ENCODE results near the gene UPK1B.
"Not testable (repeated sequence)": the region's sequence is repeated elsewhere in the genome, so short reads cannot be mapped to it uniquely, and the experiment has no call there.

UPK1B gene

DNA sequence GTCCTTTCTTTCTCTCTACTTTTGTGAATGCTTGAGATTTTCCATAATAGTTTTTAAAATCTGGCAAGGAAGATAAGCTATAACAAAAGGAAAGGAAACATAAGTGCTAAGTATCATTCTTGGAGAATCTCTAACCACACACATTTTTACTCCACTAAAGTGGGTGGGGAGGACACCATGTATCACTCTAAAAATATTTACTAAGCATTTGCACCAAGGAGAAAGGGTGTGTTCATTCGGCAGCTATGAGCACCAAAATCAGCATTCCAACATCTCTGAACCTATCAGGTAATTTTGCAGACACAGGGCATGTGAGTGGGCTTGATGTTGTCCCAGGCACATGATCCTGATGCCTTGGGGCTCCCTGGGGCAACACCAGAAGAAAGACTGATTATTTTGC, 61.8 kb downstream of the UPK1B start:
- no CpG with 5 or more reads among the region's 1 CpG for WGBS (ENCODE audit: insufficient coverage, insufficient read length)
- Histone ChIP-seq H3K27me3 (ENCODE audit: control insufficient read depth, insufficient read depth, low read length) (no peaks in the 10 kb centered on the region), H3K4me1 (ENCODE audit: control insufficient read depth, insufficient read depth, low read length) (peaks cover 1% of the 10 kb centered on the region; the same call in 1 of the 2 replicates), H3K9me3 (ENCODE audit: control insufficient read depth, insufficient read depth, low read length) (no peaks in the 10 kb centered on the region), H3K27ac (ENCODE audit: low read length) (no peak overlapping the region), H3K4me3 (ENCODE audit: low read length) (no peak overlapping the region), H3K36me3 (ENCODE audit: control insufficient read depth, insufficient read depth, low read length) (peaks cover 12% of the 10 kb centered on the region)
- DNase-seq (ENCODE audit: low read depth, low spot score) = no peak

DNA sequence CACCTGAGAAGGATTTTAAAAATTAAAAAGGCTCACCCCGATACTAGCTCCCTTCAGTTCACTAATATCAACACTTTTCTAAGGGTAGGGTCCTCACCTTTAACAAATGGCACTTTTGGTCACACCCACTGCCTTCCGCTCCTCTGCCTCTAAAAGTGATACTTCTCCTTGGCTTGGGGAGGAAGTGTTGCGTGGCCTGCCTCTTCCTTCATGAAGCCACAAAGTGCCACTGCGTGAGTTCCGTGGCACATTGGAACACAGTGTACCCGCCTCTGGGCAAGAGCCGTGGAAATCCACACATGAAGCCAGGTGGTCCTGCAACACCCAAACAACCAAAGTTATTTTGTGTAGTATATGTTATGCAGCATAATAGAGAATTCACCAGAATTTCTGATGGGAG, 63.4 kb downstream of the UPK1B start:
- Histone ChIP-seq H3K4me3 (ENCODE audit: low read length) (no peak overlapping the region), H3K9me3 (ENCODE audit: control insufficient read depth, insufficient read depth, low read length) (no peaks in the 10 kb centered on the region), H3K27me3 (ENCODE audit: control insufficient read depth, insufficient read depth, low read length) (no peaks in the 10 kb centered on the region), H3K36me3 (ENCODE audit: control insufficient read depth, insufficient read depth, low read length) (peaks cover 7% of the 10 kb centered on the region), H3K27ac (ENCODE audit: low read length) (no peak overlapping the region), H3K4me1 (ENCODE audit: control insufficient read depth, insufficient read depth, low read length) (peaks cover 2% of the 10 kb centered on the region)
- WGBS (ENCODE audit: insufficient coverage, insufficient read length) = no CpG with 5 or more reads among the region's 7 CpGs
- no peak for DNase-seq (ENCODE audit: low read depth, low spot score)

DNA sequence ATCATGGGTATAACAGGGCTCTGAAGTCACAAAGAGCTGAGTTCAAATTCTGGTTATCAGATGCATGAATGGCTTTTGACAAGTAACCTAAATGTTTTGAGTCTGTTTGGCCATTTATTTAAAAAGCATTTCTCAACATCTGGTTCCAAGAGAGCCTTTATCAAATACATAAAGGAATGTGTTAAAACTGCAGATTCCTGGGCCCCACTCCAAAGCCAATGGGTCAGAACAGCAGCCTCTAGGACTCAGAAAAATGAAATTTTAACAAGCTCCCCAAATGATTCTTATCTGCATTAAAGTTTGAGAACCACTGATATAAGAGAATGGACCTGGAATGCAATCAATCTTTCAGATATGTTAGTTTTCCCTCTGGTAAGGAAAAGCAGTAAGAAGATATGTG, 63.9 kb downstream of the UPK1B start:
- peaks cover 7% of the 10 kb centered on the region for H3K36me3 ChIP-seq (ENCODE audit: control insufficient read depth, insufficient read depth, low read length)

DNA sequence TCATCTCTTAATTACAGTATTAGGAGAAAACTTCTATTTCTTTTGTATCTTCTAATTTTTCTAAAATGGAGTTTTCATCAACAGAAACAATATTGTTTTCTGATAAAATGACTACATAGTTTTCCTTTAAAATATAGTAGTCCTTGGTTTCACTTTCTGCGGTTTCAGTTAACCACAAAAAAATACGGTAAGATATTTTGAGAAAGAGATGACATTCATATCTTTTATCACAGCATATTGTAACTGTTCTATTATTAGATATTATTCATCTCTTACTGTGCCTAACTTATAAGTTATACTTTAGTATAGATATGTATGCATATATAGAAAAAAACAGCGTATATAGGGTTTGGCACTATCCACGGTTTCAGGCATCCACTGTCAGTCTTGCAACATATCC, 65.0 kb downstream of the UPK1B start:
- DNase-seq (ENCODE audit: low read depth, low spot score) = no peak
- Histone ChIP-seq H3K27me3 (ENCODE audit: control insufficient read depth, insufficient read depth, low read length) (no peaks in the 10 kb centered on the region), H3K4me3 (ENCODE audit: low read length) (no peak overlapping the region), H3K9me3 (ENCODE audit: control insufficient read depth, insufficient read depth, low read length) (no peaks in the 10 kb centered on the region), H3K36me3 (ENCODE audit: control insufficient read depth, insufficient read depth, low read length) (peaks cover 7% of the 10 kb centered on the region), H3K27ac (ENCODE audit: low read length) (no peak overlapping the region), H3K4me1 (ENCODE audit: control insufficient read depth, insufficient read depth, low read length) (peaks cover 2% of the 10 kb centered on the region)
- no CpG with 5 or more reads among the region's 4 CpGs for WGBS (ENCODE audit: insufficient coverage, insufficient read length)

More for the DNA sequence above, 63.9 kb downstream of the UPK1B start:
- DNase-seq (ENCODE audit: low read depth, low spot score) = no peak
- Histone ChIP-seq H3K27me3 (ENCODE audit: control insufficient read depth, insufficient read depth, low read length) (no peaks in the 10 kb centered on the region), H3K4me3 (ENCODE audit: low read length) (no peak overlapping the region), H3K27ac (ENCODE audit: low read length) (no peak overlapping the region), H3K4me1 (ENCODE audit: control insufficient read depth, insufficient read depth, low read length) (peaks cover 2% of the 10 kb centered on the region), H3K9me3 (ENCODE audit: control insufficient read depth, insufficient read depth, low read length) (no peaks in the 10 kb centered on the region)

DNA sequence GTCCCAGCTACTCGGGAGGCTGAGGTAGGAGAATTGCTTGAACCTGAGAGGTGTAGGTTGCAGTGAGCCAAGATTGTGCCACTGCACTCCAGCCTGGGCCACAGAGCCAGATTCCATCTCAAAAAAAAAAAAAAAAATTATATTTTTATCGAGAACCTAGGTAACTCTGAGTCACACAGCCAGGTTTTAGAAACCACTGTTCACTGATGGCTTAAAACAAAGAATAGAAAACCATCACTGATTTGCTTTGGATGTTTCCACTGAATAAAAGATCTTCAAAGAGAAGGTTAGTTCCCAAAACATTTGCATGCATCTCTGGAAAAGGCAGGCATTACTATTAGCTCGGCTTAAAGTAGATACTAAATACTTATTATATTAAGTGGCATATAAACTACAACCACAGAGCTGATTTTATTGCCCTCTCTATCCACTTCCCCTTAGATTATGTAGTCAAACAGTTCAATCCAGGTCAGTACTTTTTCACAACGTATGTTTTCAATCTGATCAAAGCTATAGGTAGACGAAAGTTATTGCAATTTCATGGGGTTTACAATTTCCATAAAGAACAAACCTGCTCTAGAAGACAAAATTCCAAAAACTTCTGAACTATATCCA, 65.9 kb downstream of the UPK1B start:
- Histone ChIP-seq H3K9me3 (ENCODE audit: control insufficient read depth, insufficient read depth, low read length) (no peaks in the 10 kb centered on the region), H3K36me3 (ENCODE audit: control insufficient read depth, insufficient read depth, low read length) (peaks cover 7% of the 10 kb centered on the region), H3K4me3 (ENCODE audit: low read length) (peak overlapping the region; percentile 74; the same call in 1 of the 2 replicates), H3K27ac (ENCODE audit: low read length) (no peak overlapping the region), H3K4me1 (ENCODE audit: control insufficient read depth, insufficient read depth, low read length) (peaks cover 2% of the 10 kb centered on the region), H3K27me3 (ENCODE audit: control insufficient read depth, insufficient read depth, low read length) (no peaks in the 10 kb centered on the region)
- DNase-seq (ENCODE audit: low read depth, low spot score) = no peak
- no CpG with 5 or more reads among the region's 5 CpGs for WGBS (ENCODE audit: insufficient coverage, insufficient read length)

DNA sequence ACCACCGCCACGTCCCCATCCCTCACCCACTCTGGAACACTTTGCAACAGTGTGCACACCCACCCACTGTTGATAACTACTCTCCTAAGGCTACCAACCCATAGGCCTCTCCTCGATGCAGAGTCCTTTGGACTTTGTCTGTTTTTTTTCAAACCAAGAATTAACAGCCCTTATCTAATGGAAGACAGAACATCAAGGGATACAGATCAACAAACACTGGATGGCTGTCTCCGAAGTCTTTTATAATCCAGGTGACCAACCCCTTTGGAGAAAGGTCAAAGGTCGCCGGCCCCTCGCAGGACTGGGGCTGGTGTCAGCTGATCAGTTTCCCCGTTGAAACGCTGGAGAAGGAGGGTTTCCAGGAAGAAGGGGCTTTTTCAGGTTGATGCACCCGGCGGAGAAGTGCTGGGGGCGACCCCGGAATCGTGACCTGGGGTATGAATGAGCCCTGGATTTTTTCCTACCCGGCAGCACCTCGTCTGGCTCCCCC, 66.7 kb downstream of the UPK1B start:
- DNase-seq (ENCODE audit: low read depth, low spot score) = no peak
- H3K27me3 ChIP-seq (ENCODE audit: control insufficient read depth, insufficient read depth, low read length) = no peaks in the 10 kb centered on the region
- H3K27ac ChIP-seq (ENCODE audit: low read length) = no peak overlapping the region
- no CpG with 5 or more reads among the region's 16 CpGs for WGBS (ENCODE audit: insufficient coverage, insufficient read length)
- no peaks in the 10 kb centered on the region for H3K9me3 ChIP-seq (ENCODE audit: control insufficient read depth, insufficient read depth, low read length)
- H3K36me3 ChIP-seq (ENCODE audit: control insufficient read depth, insufficient read depth, low read length) = peaks cover 7% of the 10 kb centered on the region
- peak overlapping the region; percentile 74 for H3K4me3 ChIP-seq (ENCODE audit: low read length)
- peaks cover 2% of the 10 kb centered on the region for H3K4me1 ChIP-seq (ENCODE audit: control insufficient read depth, insufficient read depth, low read length)

DNA sequence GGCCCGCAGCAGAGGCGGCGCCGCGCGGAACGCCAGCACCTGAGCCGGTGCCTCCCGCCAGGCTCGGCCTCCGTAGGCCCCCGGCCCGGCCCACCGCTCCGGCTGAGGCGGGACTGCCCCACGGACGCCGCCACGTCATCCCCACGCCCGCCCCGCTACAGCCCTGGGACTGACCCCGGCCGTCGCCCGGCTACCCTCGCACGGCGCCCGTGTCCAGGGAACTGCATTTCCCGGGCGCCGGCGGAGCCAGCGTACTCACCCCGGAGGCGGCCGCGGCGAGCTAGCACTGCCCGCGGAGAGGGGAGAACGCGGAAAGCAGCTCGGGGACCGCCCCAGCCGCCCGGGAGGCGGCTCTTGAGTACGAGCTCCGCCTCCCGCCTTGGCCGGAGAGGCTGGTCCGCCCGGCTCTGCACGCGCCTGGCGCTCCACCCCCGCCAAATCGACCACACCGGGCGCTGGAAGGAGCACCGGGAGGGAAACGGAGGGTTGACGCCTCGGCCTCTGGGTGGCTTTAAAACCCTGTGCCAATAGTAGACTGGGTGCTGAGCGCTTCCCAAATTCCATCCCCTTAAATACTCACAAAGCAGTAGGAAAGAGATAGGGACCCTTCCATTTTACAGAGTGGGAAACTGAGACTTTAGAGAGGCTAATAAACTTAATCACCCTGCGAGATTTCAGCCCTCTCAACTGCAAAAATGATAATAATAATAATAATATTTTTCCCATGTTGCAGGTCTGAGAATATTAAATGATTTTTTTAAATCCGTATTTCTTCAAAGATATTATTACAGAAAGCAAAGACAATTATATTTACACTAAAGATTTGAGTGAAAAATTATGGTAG, 67.4 kb downstream of the UPK1B start, which contains the start of gene B4GALT4:
B4GALT4 (minus strand) TSS at position 288 of the 844 bp plus-strand sequence. CDS start 10,779 bp downstream, outside the sequence.
- Histone ChIP-seq H3K9me3 (ENCODE audit: control insufficient read depth, insufficient read depth, low read length) (no peaks in the 10 kb centered on the region), H3K4me1 (ENCODE audit: control insufficient read depth, insufficient read depth, low read length) (peaks cover 2% of the 10 kb centered on the region), H3K27me3 (ENCODE audit: control insufficient read depth, insufficient read depth, low read length) (no peaks in the 10 kb centered on the region), H3K36me3 (ENCODE audit: control insufficient read depth, insufficient read depth, low read length) (peaks cover 3% of the 10 kb centered on the region), H3K4me3 (ENCODE audit: low read length) (peak within 1 kb of the TSS; percentile 74), H3K27ac (ENCODE audit: low read length) (no peak within 1 kb of the TSS)
- no CpG with 5 or more reads among the region's 70 CpGs for WGBS (ENCODE audit: insufficient coverage, insufficient read length)
- DNase-seq (ENCODE audit: low read depth, low spot score) = peak; percentile 63

DNA sequence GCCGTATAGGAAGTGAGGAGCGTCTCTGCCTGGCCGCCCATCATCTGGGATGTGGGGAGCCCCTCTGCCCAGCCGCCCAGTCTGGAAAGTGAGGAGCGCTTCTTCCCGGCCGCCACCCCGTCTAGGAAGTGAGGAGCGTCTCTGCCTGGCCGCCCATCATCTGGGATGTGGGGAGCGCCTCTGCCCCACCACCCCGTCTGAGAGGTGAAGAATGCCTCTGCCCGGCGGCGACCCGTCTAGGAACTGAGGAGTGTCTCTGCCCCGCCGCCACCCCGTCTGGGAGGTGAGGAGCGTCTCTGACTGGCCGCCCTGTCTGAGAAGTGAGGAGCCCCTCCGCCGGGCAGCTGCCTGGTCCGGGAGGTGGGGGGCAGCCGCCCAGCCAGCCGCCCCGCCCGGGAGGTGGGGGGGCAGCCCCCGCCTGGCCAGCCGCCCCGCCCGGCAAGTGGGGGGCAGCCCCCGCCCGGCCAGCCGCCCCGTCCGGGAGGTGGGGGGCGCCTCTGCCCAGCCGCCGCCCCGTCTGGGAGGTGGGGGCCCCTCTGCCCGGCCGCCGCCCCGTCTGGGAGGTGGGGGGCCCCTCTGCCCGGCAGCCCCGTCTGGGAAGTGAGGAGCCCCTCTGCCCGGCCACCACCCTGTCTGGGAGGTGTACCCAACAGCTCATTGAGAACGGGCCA, 69.1 kb downstream of the UPK1B start:
- not testable (repeated sequence) for H3K36me3 ChIP-seq (ENCODE audit: control insufficient read depth, insufficient read depth, low read length); H3K27me3 ChIP-seq (ENCODE audit: control insufficient read depth, insufficient read depth, low read length); H3K4me1 ChIP-seq (ENCODE audit: control insufficient read depth, insufficient read depth, low read length); H3K4me3 ChIP-seq (ENCODE audit: low read length); DNase-seq (ENCODE audit: low read depth, low spot score); H3K9me3 ChIP-seq (ENCODE audit: control insufficient read depth, insufficient read depth, low read length); H3K27ac ChIP-seq (ENCODE audit: low read length)
- WGBS (ENCODE audit: insufficient coverage, insufficient read length) = no CpG with 5 or more reads among the region's 49 CpGs

DNA sequence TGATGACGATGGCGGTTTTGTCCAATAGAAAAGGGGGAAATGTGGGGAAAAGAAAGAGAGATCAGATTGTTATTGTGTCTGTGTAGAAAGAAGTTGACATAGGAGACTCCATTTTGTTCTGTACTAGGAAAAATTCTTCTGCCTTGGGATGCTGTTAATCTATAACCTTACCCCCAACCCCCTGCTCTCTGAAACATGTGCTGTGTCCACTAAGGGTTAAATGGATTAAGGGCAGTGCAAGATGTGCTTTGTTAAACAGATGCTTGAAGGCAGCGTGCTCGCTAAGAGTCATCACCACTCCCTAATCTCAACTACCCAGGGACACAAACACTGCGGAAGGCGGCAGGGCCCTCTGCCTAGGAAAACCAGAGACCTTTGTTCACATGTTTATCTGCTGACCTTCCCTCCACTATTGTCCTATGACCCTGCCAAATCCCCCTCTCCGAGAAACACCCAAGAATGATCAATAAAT, 69.7 kb downstream of the UPK1B start:
- H3K9me3 ChIP-seq (ENCODE audit: control insufficient read depth, insufficient read depth, low read length); H3K4me3 ChIP-seq (ENCODE audit: low read length); H3K27ac ChIP-seq (ENCODE audit: low read length); H3K27me3 ChIP-seq (ENCODE audit: control insufficient read depth, insufficient read depth, low read length); H3K36me3 ChIP-seq (ENCODE audit: control insufficient read depth, insufficient read depth, low read length); H3K4me1 ChIP-seq (ENCODE audit: control insufficient read depth, insufficient read depth, low read length); DNase-seq (ENCODE audit: low read depth, low spot score): not testable (repeated sequence)
- WGBS (ENCODE audit: insufficient coverage, insufficient read length) = no CpG with 5 or more reads among the region's 7 CpGs

DNA sequence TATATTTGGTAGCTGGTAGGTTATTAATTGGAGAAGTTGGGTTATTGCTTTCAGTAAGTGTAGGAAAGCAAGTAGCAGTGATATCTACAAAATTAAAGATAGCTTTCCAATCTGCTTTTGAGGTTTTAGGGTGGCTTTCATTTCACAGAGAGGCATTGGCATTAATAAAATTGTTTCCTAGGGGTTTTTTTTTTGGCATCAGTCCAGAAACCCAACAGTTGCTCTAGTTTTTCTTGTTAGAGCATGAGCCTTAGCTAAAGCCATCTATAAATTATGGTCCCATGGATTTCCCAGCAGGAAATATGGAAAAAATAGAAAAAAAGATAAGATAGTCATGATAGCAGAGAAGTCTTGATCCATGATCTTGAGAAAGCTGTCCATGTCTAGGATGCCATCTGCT, 70.3 kb downstream of the UPK1B start:
- Histone ChIP-seq H3K27ac (ENCODE audit: low read length) (no peak overlapping the region), H3K4me1 (ENCODE audit: control insufficient read depth, insufficient read depth, low read length) (peaks cover 2% of the 10 kb centered on the region), H3K9me3 (ENCODE audit: control insufficient read depth, insufficient read depth, low read length) (no peaks in the 10 kb centered on the region; the same call in 1 of the 2 replicates), H3K4me3 (ENCODE audit: low read length) (no peak overlapping the region), H3K36me3 (ENCODE audit: control insufficient read depth, insufficient read depth, low read length) (no peaks in the 10 kb centered on the region), H3K27me3 (ENCODE audit: control insufficient read depth, insufficient read depth, low read length) (no peaks in the 10 kb centered on the region)
- no peak for DNase-seq (ENCODE audit: low read depth, low spot score)

All from iPS DF 6.9 (cell line).